Measurements from ENCODE around the gene GAL3ST1.

DNA sequence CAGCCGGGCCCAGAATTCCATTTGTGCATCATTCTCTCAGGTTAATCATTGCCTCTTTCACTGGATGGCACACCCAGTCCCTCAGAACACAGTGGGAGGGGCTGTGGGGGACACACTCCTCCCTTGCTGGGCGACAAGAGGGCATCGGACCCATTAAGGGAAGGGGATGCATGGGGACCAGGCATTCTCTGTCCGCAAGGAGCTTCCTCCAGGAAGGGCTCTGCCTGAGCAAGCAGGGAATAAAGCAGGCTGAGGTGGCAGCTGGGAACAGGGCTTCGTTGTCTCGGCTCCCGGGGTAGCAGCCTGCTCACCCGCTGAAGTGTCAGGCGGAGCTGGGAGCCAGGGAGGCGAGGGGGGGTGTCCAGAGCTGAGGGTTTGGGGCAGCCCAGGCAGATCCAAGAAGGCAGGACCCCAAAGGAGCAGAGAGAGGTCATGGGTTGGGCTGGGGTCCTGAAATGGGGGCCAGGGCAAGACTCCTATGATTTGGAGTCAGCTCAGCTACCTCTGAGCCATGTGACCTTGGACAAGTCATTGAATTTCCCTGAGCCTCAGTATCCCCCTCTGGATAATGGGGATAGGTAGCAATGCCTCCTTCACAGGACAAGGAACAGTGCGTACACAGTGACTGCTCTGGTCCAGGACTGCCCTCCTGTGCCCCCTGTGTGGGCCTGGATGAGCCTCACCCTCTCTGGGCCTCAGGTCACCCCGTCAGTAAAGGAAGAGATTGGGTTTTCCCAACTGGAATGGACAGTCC lies 1.4 kb downstream of the GAL3ST1 start:
- TF ChIP-seq POLR2A (IDR thresholded peaks at IDR 0.05), result no peak
- TF ChIP-seq, protein P1, sequence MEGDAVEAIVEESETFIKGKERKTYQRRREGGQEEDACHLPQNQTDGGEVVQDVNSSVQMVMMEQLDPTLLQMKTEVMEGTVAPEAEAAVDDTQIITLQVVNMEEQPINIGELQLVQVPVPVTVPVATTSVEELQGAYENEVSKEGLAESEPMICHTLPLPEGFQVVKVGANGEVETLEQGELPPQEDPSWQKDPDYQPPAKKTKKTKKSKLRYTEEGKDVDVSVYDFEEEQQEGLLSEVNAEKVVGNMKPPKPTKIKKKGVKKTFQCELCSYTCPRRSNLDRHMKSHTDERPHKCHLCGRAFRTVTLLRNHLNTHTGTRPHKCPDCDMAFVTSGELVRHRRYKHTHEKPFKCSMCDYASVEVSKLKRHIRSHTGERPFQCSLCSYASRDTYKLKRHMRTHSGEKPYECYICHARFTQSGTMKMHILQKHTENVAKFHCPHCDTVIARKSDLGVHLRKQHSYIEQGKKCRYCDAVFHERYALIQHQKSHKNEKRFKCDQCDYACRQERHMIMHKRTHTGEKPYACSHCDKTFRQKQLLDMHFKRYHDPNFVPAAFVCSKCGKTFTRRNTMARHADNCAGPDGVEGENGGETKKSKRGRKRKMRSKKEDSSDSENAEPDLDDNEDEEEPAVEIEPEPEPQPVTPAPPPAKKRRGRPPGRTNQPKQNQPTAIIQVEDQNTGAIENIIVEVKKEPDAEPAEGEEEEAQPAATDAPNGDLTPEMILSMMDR (IDR thresholded peaks at IDR 0.05), result no peak
- no peak for TF ChIP-seq POLR2AphosphoS5 (IDR thresholded peaks at IDR 0.05)
